Activated naive CD8-positive, alpha-beta T cell (primary cell): ENCODE data around the gene KRTAP6-2.

Source experiments
- H3K27ac Mint-ChIP-seq: one replicate; pipeline ENCODE4 v1.8.0; 2021; ENCODE audit warnings: mixed read lengths
- H3K27me3 Mint-ChIP-seq: one replicate; pipeline ENCODE4 v1.8.0; 2021; ENCODE audit warnings: mixed read lengths
- H3K36me3 Mint-ChIP-seq: one replicate; pipeline ENCODE4 v1.8.0; 2021; ENCODE audit warnings: mixed read lengths
- H3K4me1 Mint-ChIP-seq: one replicate; pipeline ENCODE4 v1.8.0; 2021; ENCODE audit warnings: low read depth, mixed read lengths
- H3K4me3 Mint-ChIP-seq: one replicate; pipeline ENCODE4 v1.8.0; 2021; ENCODE audit warnings: mild to moderate bottlenecking, mixed read lengths
- H3K9me3 Mint-ChIP-seq: one replicate; pipeline ENCODE4 v1.8.0; 2021; ENCODE audit warnings: low read depth, mixed read lengths

Gene KRTAP6-2

DNA sequence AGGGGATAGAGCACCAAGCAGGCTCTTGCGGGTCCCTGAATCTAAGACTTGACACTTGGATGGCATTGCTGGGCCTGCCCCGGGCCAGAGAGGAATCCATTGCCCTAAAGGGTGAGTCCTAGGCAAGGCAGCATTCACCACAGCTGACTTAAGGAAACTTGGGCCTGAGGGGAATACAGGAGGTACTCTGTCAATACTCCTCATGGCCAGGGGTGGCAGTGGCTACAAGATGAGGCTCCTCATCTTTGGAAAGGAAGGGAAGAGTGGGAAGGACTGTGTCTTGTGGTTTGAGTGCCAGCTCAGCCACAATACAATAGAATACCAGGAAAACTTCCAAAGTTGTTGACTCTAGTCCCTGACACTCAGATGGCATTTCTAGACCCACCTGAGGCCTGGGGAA is 7.3 kb upstream of the KRTAP6-2 start:
- peaks cover 7% of the 10 kb centered on the region for H3K9me3 Mint-ChIP-seq
- H3K36me3 Mint-ChIP-seq = no peaks in the 10 kb centered on the region
- H3K4me3 Mint-ChIP-seq = no peak overlapping the region
- H3K27ac Mint-ChIP-seq = no peak overlapping the region
- no peaks in the 10 kb centered on the region for H3K27me3 Mint-ChIP-seq
- H3K4me1 Mint-ChIP-seq = no peaks in the 10 kb centered on the region

- Mint-ChIP-seq H3K4me1 (no peaks in the 10 kb centered on the region), H3K9me3 (no peaks in the 10 kb centered on the region), H3K27ac (no peak within 1 kb of the TSS), H3K27me3 (peaks cover 4% of the 10 kb centered on the region), H3K36me3 (no peaks in the 10 kb centered on the region), H3K4me3 (no peak within 1 kb of the TSS)
Measured at GRCh38 chr21:30600787-30601186, 2.1 kb upstream of the KRTAP6-2 start, which contains the start of gene KRTAP22-1. Gene KRTAP22-1 (plus strand): TSS chr21:30601087.

DNA sequence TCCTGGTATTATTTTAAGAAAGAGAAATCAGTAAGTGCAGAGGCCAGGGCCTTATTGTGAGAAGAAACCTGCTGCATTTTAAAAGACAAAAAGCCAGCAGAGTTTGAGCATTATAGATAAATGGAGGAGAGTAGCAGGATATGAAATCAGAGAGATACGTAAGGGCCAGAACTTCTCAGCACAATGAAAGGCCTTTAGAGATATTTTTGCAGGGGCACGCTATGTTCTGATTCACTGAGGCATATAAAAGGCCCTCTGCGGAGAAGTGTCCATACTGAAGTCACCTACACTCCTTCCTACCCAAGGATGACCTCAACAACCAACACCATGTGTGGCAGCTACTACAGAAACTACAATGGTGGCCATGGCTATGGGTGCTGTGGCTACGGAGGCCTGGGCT is 6.6 kb downstream of the KRTAP6-2 start, which contains the start of gene KRTAP6-3:
KRTAP6-3 (plus strand) TSS at position 301 of the 400 bp plus-strand sequence; CDS start at position 307, 6 bp downstream.
- Mint-ChIP-seq H3K27me3 (peaks cover 2% of the 10 kb centered on the region), H3K4me3 (no peak within 1 kb of the TSS), H3K4me1 (no peaks in the 10 kb centered on the region), H3K27ac (no peak within 1 kb of the TSS), H3K9me3 (peaks cover 5% of the 10 kb centered on the region), H3K36me3 (no peaks in the 10 kb centered on the region)

GRCh38 chr21:30590297-30590696 is 8.4 kb downstream of the KRTAP6-2 start, which contains the start of gene KRTAP22-2:
Gene KRTAP22-2 (minus strand): TSS chr21:30590397.
- no peaks in the 10 kb centered on the region for H3K27me3 Mint-ChIP-seq
- H3K4me1 Mint-ChIP-seq = no peaks in the 10 kb centered on the region
- no peak within 1 kb of the TSS for H3K27ac Mint-ChIP-seq
- H3K4me3 Mint-ChIP-seq = no peak within 1 kb of the TSS
- no peaks in the 10 kb centered on the region for H3K36me3 Mint-ChIP-seq
- H3K9me3 Mint-ChIP-seq = peaks cover 4% of the 10 kb centered on the region

GRCh38 chr21:30582870-30583269 is 15.8 kb downstream of the KRTAP6-2 start:
- no peak overlapping the region for H3K4me3 Mint-ChIP-seq

DNA sequence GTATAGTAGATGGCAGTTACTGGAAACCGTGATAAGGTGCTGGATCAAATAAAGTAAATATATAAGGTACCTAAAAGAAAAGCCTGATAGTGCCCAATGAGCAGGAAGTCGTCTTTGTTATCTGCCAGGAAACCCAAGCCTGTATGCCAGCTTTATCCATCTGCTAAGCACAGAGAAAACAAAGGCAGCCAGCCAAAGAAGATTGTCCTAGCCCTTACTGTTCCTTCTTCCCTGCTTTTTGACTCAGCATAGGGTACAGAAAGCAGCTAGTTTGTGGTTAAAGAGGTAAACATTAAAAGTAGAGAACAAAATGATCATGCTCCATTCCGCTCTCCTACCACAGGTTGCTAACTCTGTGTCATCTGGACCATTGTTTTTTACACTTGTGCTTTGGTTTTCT is 18.6 kb downstream of the KRTAP6-2 start:
- Mint-ChIP-seq H3K4me3 (no peak overlapping the region), H3K4me1 (no peaks in the 10 kb centered on the region), H3K36me3 (no peaks in the 10 kb centered on the region), H3K9me3 (no peaks in the 10 kb centered on the region), H3K27ac (no peak overlapping the region), H3K27me3 (peaks cover 2% of the 10 kb centered on the region)

More at GRCh38 chr21:30582870-30583269, 15.8 kb downstream of the KRTAP6-2 start:
- H3K27ac Mint-ChIP-seq = no peak overlapping the region
- no peaks in the 10 kb centered on the region for H3K9me3 Mint-ChIP-seq
- H3K36me3 Mint-ChIP-seq = no peaks in the 10 kb centered on the region
- no peaks in the 10 kb centered on the region for H3K4me1 Mint-ChIP-seq
- H3K27me3 Mint-ChIP-seq = no peaks in the 10 kb centered on the region

GRCh38 chr21:30579346-30579745 is 19.4 kb downstream of the KRTAP6-2 start:
- H3K27me3 Mint-ChIP-seq = peaks cover 2% of the 10 kb centered on the region
- no peak overlapping the region for H3K27ac Mint-ChIP-seq
- H3K4me1 Mint-ChIP-seq = no peaks in the 10 kb centered on the region
- no peaks in the 10 kb centered on the region for H3K36me3 Mint-ChIP-seq
- no peak overlapping the region for H3K4me3 Mint-ChIP-seq
- H3K9me3 Mint-ChIP-seq = no peaks in the 10 kb centered on the region

- H3K4me1 Mint-ChIP-seq = no peaks in the 10 kb centered on the region
- H3K36me3 Mint-ChIP-seq = no peaks in the 10 kb centered on the region
- H3K27me3 Mint-ChIP-seq = peaks cover 2% of the 10 kb centered on the region
- peaks cover 4% of the 10 kb centered on the region for H3K9me3 Mint-ChIP-seq
- H3K27ac Mint-ChIP-seq = no peak overlapping the region
- no peak overlapping the region for H3K4me3 Mint-ChIP-seq
Measured at GRCh38 chr21:30577766-30578165, 20.9 kb downstream of the KRTAP6-2 start.

DNA sequence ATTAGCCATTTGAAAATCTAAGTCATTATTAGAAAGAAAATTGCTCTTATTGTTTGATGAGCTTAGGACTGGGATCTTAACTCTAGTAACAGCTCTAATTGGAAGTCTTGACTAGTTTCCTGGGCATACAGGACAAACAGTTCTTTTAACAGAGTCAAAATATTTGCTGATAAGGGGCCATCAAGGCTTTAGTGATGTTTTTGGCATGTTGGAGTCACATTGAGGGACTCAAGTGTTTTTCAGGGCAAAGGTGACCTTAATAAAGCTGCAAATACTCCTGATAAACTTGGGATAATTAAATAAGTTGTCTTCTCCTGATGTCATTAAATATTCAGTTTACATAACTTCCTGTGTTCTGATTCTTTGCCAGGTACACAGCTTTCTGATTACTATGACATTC is 31.1 kb downstream of the KRTAP6-2 start:
- no peaks in the 10 kb centered on the region for H3K4me1 Mint-ChIP-seq
- H3K4me3 Mint-ChIP-seq = no peak overlapping the region
- H3K9me3 Mint-ChIP-seq = no peaks in the 10 kb centered on the region
- peaks cover 2% of the 10 kb centered on the region for H3K27me3 Mint-ChIP-seq
- H3K27ac Mint-ChIP-seq = no peak overlapping the region
- no peaks in the 10 kb centered on the region for H3K36me3 Mint-ChIP-seq

DNA sequence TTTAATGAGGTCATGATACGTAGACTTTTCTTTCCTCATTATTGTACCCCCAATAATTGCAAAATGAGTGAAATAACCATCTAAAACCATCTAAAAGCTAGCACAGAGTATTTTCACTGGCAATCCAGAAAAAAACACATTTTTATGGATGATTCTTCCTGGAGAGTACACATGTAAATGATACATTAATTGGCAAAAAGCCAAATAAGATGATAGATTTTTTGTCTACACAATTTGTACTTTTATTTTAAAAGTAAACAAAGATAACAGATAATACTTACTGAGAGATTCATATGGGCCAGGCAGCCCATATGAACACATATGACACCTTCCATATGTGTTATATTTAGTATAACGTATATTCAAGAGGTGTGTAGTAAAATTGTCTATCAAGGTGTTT is 35.1 kb downstream of the KRTAP6-2 start:
- no peak overlapping the region for H3K4me3 Mint-ChIP-seq
- no peaks in the 10 kb centered on the region for H3K4me1 Mint-ChIP-seq

GRCh38 chr21:30563072-30563471 is 35.6 kb downstream of the KRTAP6-2 start:
- Mint-ChIP-seq H3K9me3 (no peaks in the 10 kb centered on the region), H3K36me3 (no peaks in the 10 kb centered on the region), H3K4me1 (no peaks in the 10 kb centered on the region), H3K4me3 (no peak overlapping the region), H3K27me3 (no peaks in the 10 kb centered on the region), H3K27ac (no peak overlapping the region)

More for the DNA sequence above, 35.1 kb downstream of the KRTAP6-2 start:
- Mint-ChIP-seq H3K27ac (no peak overlapping the region), H3K27me3 (peaks cover 2% of the 10 kb centered on the region), H3K9me3 (no peaks in the 10 kb centered on the region), H3K36me3 (no peaks in the 10 kb centered on the region)

DNA sequence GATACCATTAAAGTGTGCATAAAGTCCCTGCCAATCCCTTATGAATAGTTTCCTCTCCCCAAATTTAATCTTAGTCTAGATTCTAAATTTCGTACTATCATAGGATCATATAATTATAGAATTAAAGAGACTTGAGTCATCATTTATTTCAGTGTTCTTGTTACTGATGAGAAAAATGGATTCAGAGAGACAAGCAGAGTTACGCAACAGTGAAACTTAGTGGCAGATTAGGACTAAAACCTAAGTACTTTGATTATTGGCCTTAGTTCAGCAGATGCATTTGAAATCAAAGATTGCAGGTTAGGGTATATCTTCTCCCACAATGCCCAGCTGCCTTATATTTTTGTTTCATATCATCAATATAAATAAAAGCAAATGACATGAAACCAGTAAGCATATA is 36.7 kb downstream of the KRTAP6-2 start:
- Mint-ChIP-seq H3K4me3 (no peak overlapping the region), H3K4me1 (no peaks in the 10 kb centered on the region), H3K27me3 (no peaks in the 10 kb centered on the region), H3K27ac (no peak overlapping the region), H3K9me3 (no peaks in the 10 kb centered on the region), H3K36me3 (no peaks in the 10 kb centered on the region)

DNA sequence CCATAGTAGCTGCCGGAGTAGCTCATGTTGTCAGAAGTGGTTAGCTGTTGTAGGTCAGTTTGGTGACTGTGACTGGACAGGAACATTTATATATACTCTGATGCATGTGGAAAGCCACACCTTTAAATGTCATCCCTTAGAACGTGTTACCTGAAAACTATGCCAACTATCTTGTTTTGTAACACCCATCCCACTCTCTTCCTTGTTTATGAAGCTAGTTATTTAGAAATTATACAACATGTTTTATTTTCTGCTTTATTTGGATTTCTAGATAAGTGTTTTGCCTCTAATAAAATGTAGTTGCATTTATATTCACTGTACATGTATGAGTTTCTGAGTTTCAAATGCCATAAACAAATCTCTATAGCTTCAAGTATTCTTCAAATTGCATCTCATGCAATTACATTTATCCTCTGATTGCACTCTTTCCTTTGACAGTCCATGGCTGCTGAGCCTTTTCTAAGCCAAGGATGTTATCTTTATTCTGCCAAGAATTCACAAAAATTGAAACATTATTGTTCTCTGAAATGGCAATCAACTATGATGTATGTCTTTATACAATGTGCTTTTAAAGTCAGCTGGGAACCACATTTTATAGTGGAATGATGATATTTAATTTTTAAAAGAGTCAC is 37.3 kb downstream of the KRTAP6-2 start, which contains the start of gene KRTAP19-7:
KRTAP19-7 (minus strand) TSS at position 51 of the 632 bp plus-strand sequence; CDS start at position 26, 25 bp downstream.
- Mint-ChIP-seq H3K27me3 (no peaks in the 10 kb centered on the region), H3K4me3 (no peak within 1 kb of the TSS), H3K9me3 (no peaks in the 10 kb centered on the region), H3K27ac (no peak within 1 kb of the TSS), H3K4me1 (no peaks in the 10 kb centered on the region), H3K36me3 (no peaks in the 10 kb centered on the region)

GRCh38 chr21:30555095-30555494 is 43.6 kb downstream of the KRTAP6-2 start:
- H3K27me3 Mint-ChIP-seq = peaks cover 6% of the 10 kb centered on the region
- no peak overlapping the region for H3K27ac Mint-ChIP-seq
- H3K9me3 Mint-ChIP-seq = no peaks in the 10 kb centered on the region
- H3K4me1 Mint-ChIP-seq = no peaks in the 10 kb centered on the region
- no peak overlapping the region for H3K4me3 Mint-ChIP-seq
- no peaks in the 10 kb centered on the region for H3K36me3 Mint-ChIP-seq

GRCh38 chr21:30552782-30553181 is 45.9 kb downstream of the KRTAP6-2 start:
- no peak overlapping the region for H3K4me3 Mint-ChIP-seq
- H3K36me3 Mint-ChIP-seq = no peaks in the 10 kb centered on the region
- H3K27ac Mint-ChIP-seq = no peak overlapping the region
- peaks cover 6% of the 10 kb centered on the region for H3K27me3 Mint-ChIP-seq
- H3K9me3 Mint-ChIP-seq = no peaks in the 10 kb centered on the region
- H3K4me1 Mint-ChIP-seq = no peaks in the 10 kb centered on the region
